ENCODE data around the gene FTCDNL1. TPM values are rescaled to one million over a fixed set of nuclear protein-coding genes. Genes with fewer than 3 reads are reported as not detected.

The FTCDNL1 gene
- total RNA-seq, 2 experiments from 2014 or later = 1.5 to 1.9 TPM

GRCh38 chr2:199772035-199772976 is 78.7 kb downstream of the FTCDNL1 start:
- POLR2A ChIA-PET = no interaction called here
- Mint-ChIP-seq H3K9me3 (ENCODE audit: insufficient read depth) (no peaks in the 10 kb centered on the region), H3K4me3 (no peak overlapping the region), H3K4me1 (ENCODE audit: low read depth) (no peaks in the 10 kb centered on the region), H3K36me3 (ENCODE audit: low read depth) (no peaks in the 10 kb centered on the region), H3K27ac (no peak overlapping the region), H3K27me3 (ENCODE audit: low read depth) (no peaks in the 10 kb centered on the region)
- DNase-seq = no peak
- no peak for ATAC-seq
- CTCF ChIA-PET = interaction anchor here (0.5 to 1.9 kb wide), 2 partner anchors 32 to 91 kb away, joined by 3 to 7 read pairs; no protein-coding TSS in a partner anchor

- no peak for ATAC-seq
- no peaks in the 10 kb centered on the region for H3K9me3 Mint-ChIP-seq (ENCODE audit: insufficient read depth)
Measured at GRCh38 chr2:199770716-199771115, 80.3 kb downstream of the FTCDNL1 start.

GRCh38 chr2:199765646-199766045 is 85.3 kb downstream of the FTCDNL1 start:
- no peaks in the 10 kb centered on the region for H3K4me1 Mint-ChIP-seq (ENCODE audit: low read depth)
- no peak overlapping the region for H3K4me3 Mint-ChIP-seq
- H3K27ac Mint-ChIP-seq = no peak overlapping the region
- H3K9me3 Mint-ChIP-seq (ENCODE audit: insufficient read depth) = no peaks in the 10 kb centered on the region
- H3K36me3 Mint-ChIP-seq (ENCODE audit: low read depth) = no peaks in the 10 kb centered on the region
- ATAC-seq (no peak), DNase-seq (no peak)
- H3K27me3 Mint-ChIP-seq (ENCODE audit: low read depth) = no peaks in the 10 kb centered on the region
- ChIA-PET POLR2A (no interaction called here), CTCF (interaction anchor here (1.9 kb wide), 1 partner anchor 25 kb away, joined by 6 read pairs; no protein-coding TSS in a partner anchor)

More at GRCh38 chr2:199770716-199771115, 80.3 kb downstream of the FTCDNL1 start:
- no peak for DNase-seq
- Mint-ChIP-seq H3K36me3 (ENCODE audit: low read depth) (no peaks in the 10 kb centered on the region), H3K27me3 (ENCODE audit: low read depth) (no peaks in the 10 kb centered on the region), H3K4me3 (no peak overlapping the region), H3K4me1 (ENCODE audit: low read depth) (no peaks in the 10 kb centered on the region), H3K27ac (no peak overlapping the region)
- CTCF ChIA-PET = interaction anchor here (1.9 kb wide), 1 partner anchor 31 kb away, joined by 7 read pairs; no protein-coding TSS in a partner anchor
- POLR2A ChIA-PET = no interaction called here

- ATAC-seq = no peak
Measured at GRCh38 chr2:199764273-199764800, 86.7 kb downstream of the FTCDNL1 start.

GRCh38 chr2:199762963-199763362 is 88.0 kb downstream of the FTCDNL1 start:
- Mint-ChIP-seq H3K27ac (no peak overlapping the region), H3K27me3 (ENCODE audit: low read depth) (no peaks in the 10 kb centered on the region), H3K4me1 (ENCODE audit: low read depth) (no peaks in the 10 kb centered on the region), H3K4me3 (no peak overlapping the region), H3K36me3 (ENCODE audit: low read depth) (no peaks in the 10 kb centered on the region), H3K9me3 (ENCODE audit: insufficient read depth) (no peaks in the 10 kb centered on the region)
- ChIA-PET POLR2A (no interaction called here), CTCF (no interaction called here)
- DNase-seq (no peak), ATAC-seq (no peak)

More at GRCh38 chr2:199764273-199764800, 86.7 kb downstream of the FTCDNL1 start:
- Mint-ChIP-seq H3K27me3 (ENCODE audit: low read depth) (no peaks in the 10 kb centered on the region), H3K36me3 (ENCODE audit: low read depth) (no peaks in the 10 kb centered on the region), H3K27ac (no peak overlapping the region), H3K9me3 (ENCODE audit: insufficient read depth) (no peaks in the 10 kb centered on the region), H3K4me3 (no peak overlapping the region), H3K4me1 (ENCODE audit: low read depth) (no peaks in the 10 kb centered on the region)
- ChIA-PET CTCF (no interaction called here), POLR2A (no interaction called here)
- no peak for DNase-seq

GRCh38 chr2:199760574-199760973 is 90.4 kb downstream of the FTCDNL1 start:
- Mint-ChIP-seq H3K4me1 (ENCODE audit: low read depth) (no peaks in the 10 kb centered on the region), H3K36me3 (ENCODE audit: low read depth) (no peaks in the 10 kb centered on the region), H3K4me3 (no peak overlapping the region), H3K9me3 (ENCODE audit: insufficient read depth) (no peaks in the 10 kb centered on the region), H3K27ac (no peak overlapping the region), H3K27me3 (ENCODE audit: low read depth) (peaks cover 5% of the 10 kb centered on the region)
- CTCF ChIA-PET = no interaction called here
- ATAC-seq = no peak
- no peak for DNase-seq
- POLR2A ChIA-PET = no interaction called here

GRCh38 chr2:199757233-199757870 is 93.6 kb downstream of the FTCDNL1 start:
- Mint-ChIP-seq H3K27ac (no peak overlapping the region), H3K9me3 (ENCODE audit: insufficient read depth) (no peaks in the 10 kb centered on the region), H3K4me3 (no peak overlapping the region), H3K27me3 (ENCODE audit: low read depth) (peaks cover 5% of the 10 kb centered on the region), H3K4me1 (ENCODE audit: low read depth) (no peaks in the 10 kb centered on the region), H3K36me3 (ENCODE audit: low read depth) (no peaks in the 10 kb centered on the region)
- POLR2A ChIA-PET = no interaction called here
- CTCF ChIA-PET = interaction anchor here (2.1 kb wide), 1 partner anchor 17 kb away, joined by 5 read pairs; no protein-coding TSS in a partner anchor
- no peak for ATAC-seq
- no peak for DNase-seq

- H3K9me3 Mint-ChIP-seq (ENCODE audit: insufficient read depth) = no peaks in the 10 kb centered on the region
- ChIA-PET CTCF (interaction anchor here (2.1 kb wide), 1 partner anchor 17 kb away, joined by 5 read pairs; no protein-coding TSS in a partner anchor), POLR2A (no interaction called here)
- no peak overlapping the region for H3K27ac Mint-ChIP-seq
- H3K27me3 Mint-ChIP-seq (ENCODE audit: low read depth) = peaks cover 5% of the 10 kb centered on the region
- H3K36me3 Mint-ChIP-seq (ENCODE audit: low read depth) = no peaks in the 10 kb centered on the region
- no peak overlapping the region for H3K4me3 Mint-ChIP-seq
- ATAC-seq = no peak
- no peaks in the 10 kb centered on the region for H3K4me1 Mint-ChIP-seq (ENCODE audit: low read depth)
- no peak for DNase-seq
Measured at GRCh38 chr2:199756743-199757142, 94.2 kb downstream of the FTCDNL1 start.

- CTCF ChIA-PET = interaction anchor here (2.1 kb wide), 1 partner anchor 16 kb away, joined by 5 read pairs; no protein-coding TSS in a partner anchor
- Mint-ChIP-seq H3K9me3 (ENCODE audit: insufficient read depth) (no peaks in the 10 kb centered on the region), H3K4me1 (ENCODE audit: low read depth) (no peaks in the 10 kb centered on the region), H3K27ac (no peak overlapping the region), H3K4me3 (no peak overlapping the region), H3K27me3 (ENCODE audit: low read depth) (peaks cover 5% of the 10 kb centered on the region), H3K36me3 (ENCODE audit: low read depth) (no peaks in the 10 kb centered on the region)
- ATAC-seq = no peak
- DNase-seq = no peak
- POLR2A ChIA-PET = no interaction called here
Measured at GRCh38 chr2:199756211-199756610, 94.8 kb downstream of the FTCDNL1 start.

- CTCF ChIA-PET = no interaction called here
- ATAC-seq = no peak
- no peak overlapping the region for H3K27ac Mint-ChIP-seq
Measured at GRCh38 chr2:199754766-199755165, 96.2 kb downstream of the FTCDNL1 start.

GRCh38 chr2:199751492-199752120 is 99.4 kb downstream of the FTCDNL1 start:
- no peak for DNase-seq
- POLR2A ChIA-PET = no interaction called here
- no peaks in the 10 kb centered on the region for H3K27me3 Mint-ChIP-seq (ENCODE audit: low read depth)
- no peak for ATAC-seq
- no peaks in the 10 kb centered on the region for H3K4me1 Mint-ChIP-seq (ENCODE audit: low read depth)
- no peak overlapping the region for H3K27ac Mint-ChIP-seq
- H3K4me3 Mint-ChIP-seq = no peak overlapping the region
- no peaks in the 10 kb centered on the region for H3K9me3 Mint-ChIP-seq (ENCODE audit: insufficient read depth)
- CTCF ChIA-PET = interaction anchor here (3.5 kb wide), 1 partner anchor 11 kb away, joined by 23 read pairs; no protein-coding TSS in a partner anchor
- H3K36me3 Mint-ChIP-seq (ENCODE audit: low read depth) = no peaks in the 10 kb centered on the region

More at GRCh38 chr2:199754766-199755165, 96.2 kb downstream of the FTCDNL1 start:
- POLR2A ChIA-PET = no interaction called here
- DNase-seq = no peak
- H3K36me3 Mint-ChIP-seq (ENCODE audit: low read depth) = no peaks in the 10 kb centered on the region
- H3K4me1 Mint-ChIP-seq (ENCODE audit: low read depth) = no peaks in the 10 kb centered on the region
- H3K9me3 Mint-ChIP-seq (ENCODE audit: insufficient read depth) = no peaks in the 10 kb centered on the region
- no peak overlapping the region for H3K4me3 Mint-ChIP-seq
- peaks cover 5% of the 10 kb centered on the region for H3K27me3 Mint-ChIP-seq (ENCODE audit: low read depth)
